Transverse colon (tissue), 4 donors: ENCODE data around the gene MIEF1.

Source experiments
- CTCF ChIP-seq, 5 experiments: fragments of 200-600 bp in 3 of 5; fragments of 450-650 bp in 2 of 5; sonication (generic) in 3 of 5; IDR thresholded peaks; 1 replicate in 2 of 5; 2 replicates in 3 of 5; pipeline ENCODE4 v1.5.1; 2016 to 2017; ENCODE audit warnings: antibody characterized with exemption in 5 of 5, inconsistent platforms in 3 of 5, mild to moderate bottlenecking in 2 of 5, moderate library complexity in 1 of 5
- EP300 ChIP-seq: sonication (generic); formaldehyde crosslinking; IDR thresholded peaks from one replicate; pipeline ENCODE4 v1.6.1; 2017; ENCODE audit warnings: antibody characterized with exemption, low read depth
- POLR2A ChIP-seq: fragments of 450-650 bp; IDR thresholded peaks from one replicate; pipeline ENCODE4 v1.6.1; 2016; ENCODE audit warnings: antibody characterized with exemption, mild to moderate bottlenecking, moderate library complexity
- POLR2AphosphoS5 ChIP-seq, 3 donors: sonication (generic); formaldehyde crosslinking; IDR thresholded peaks; one replicate each; pipeline ENCODE4 v1.6.1; 2016; ENCODE audit warnings: antibody characterized with exemption in 3 of 3

GRCh38 chr22:39535831-39536449 lies 33.9 kb downstream of the MIEF1 start:
- TF ChIP-seq EP300, result no peak
- no peak for TF ChIP-seq CTCF (IDR thresholded peaks at IDR 0.05)
- TF ChIP-seq POLR2A, result no peak
- no peak for TF ChIP-seq POLR2AphosphoS5 (IDR thresholded peaks at IDR 0.05)
